H1 (cell line): ENCODE data around the gene ARID1B. TPM values are rescaled to one million over a fixed set of nuclear protein-coding genes. Genes with fewer than 3 reads are reported as not detected.

ENCODE experiments used
- CTCF ChIA-PET: fragments of 300-600 bp; sonication (Branson Sonifier 250); formaldehyde crosslinking; loops from one replicate; lab custom pipeline; 2021; ENCODE audit not compliant: partially characterized antibody; lab: Charles Lee
- POLR2A ChIA-PET: fragments of 300-600 bp; sonication (Branson Sonifier 250); formaldehyde crosslinking; loops from one replicate; lab custom pipeline; 2021; ENCODE audit warnings: inconsistent platforms; ENCODE audit not compliant: partially characterized antibody; lab: Charles Lee
- DNase-seq, 2 experiments: peaks; one replicate each; pipeline versions ENCODE4 v3.0.0 to v3.0.0-alpha.2; 2010 to 2022; ENCODE audit warnings: low spot score in 2 of 2, low read depth in 1 of 2, mixed read lengths in 1 of 2
- FAIRE-seq: peaks from 2 replicates; lab custom pipeline; 2011; peaks lifted over from hg19 to GRCh38; lab: Jason Lieb, UNC
- H2AFZ ChIP-seq: 2 replicates; pipeline ENCODE4 v1.8.1; 2012; ENCODE audit warnings: low read length, inconsistent platforms
- H2AK5ac ChIP-seq: 2 replicates; pipeline ENCODE4 v1.6.1; 2013; ENCODE audit warnings: low read depth, low read length
- H2BK120ac ChIP-seq: replicated peaks from 2 replicates; pipeline ENCODE3; 2013; ENCODE audit warnings: low read depth, low read length, inconsistent platforms
- H2BK12ac ChIP-seq: 2 replicates; pipeline ENCODE4 v1.6.1; 2013; ENCODE audit warnings: low read depth, low read length
- H2BK15ac ChIP-seq: 2 replicates; pipeline ENCODE4 v1.6.1; 2013; ENCODE audit warnings: low read length
- H2BK20ac ChIP-seq: 2 replicates; pipeline ENCODE4 v1.6.1; 2013; ENCODE audit warnings: low read length
- H2BK5ac ChIP-seq: 2 replicates; pipeline ENCODE4 v1.6.1; 2013; ENCODE audit warnings: low read depth, low read length
- H3K14ac ChIP-seq: 2 replicates; pipeline ENCODE4 v1.6.1; 2013; ENCODE audit warnings: inconsistent platforms; ENCODE audit not compliant: insufficient read length
- H3K18ac ChIP-seq: 2 replicates; pipeline ENCODE4 v1.6.1; 2013; ENCODE audit warnings: low read length; ENCODE audit errors: extremely low read depth
- H3K23ac ChIP-seq: 2 replicates; pipeline ENCODE4 v1.6.1; 2013; ENCODE audit warnings: inconsistent platforms; ENCODE audit not compliant: insufficient read length
- H3K23me2 ChIP-seq: 2 replicates; pipeline ENCODE4 v1.6.1; 2013; ENCODE audit warnings: low read depth, low read length
- H3K27ac ChIP-seq: 2 replicates; pipeline ENCODE4 v1.6.1; 2011; ENCODE audit warnings: low read depth, low read length, inconsistent platforms
- H3K27me3 ChIP-seq, 4 experiments: replicated peaks in 1 of 4; 1 replicate in 1 of 4; 2 replicates in 3 of 4; pipeline versions ENCODE4 v1.6.1 to v1.8.1; 2011 to 2013; ENCODE audit warnings: low read length in 3 of 4, mild to moderate bottlenecking in 3 of 4, inconsistent platforms in 2 of 4, mixed read lengths in 2 of 4, moderate library complexity in 1 of 4; ENCODE audit not compliant: control insufficient read depth in 3 of 4, insufficient read depth in 3 of 4; ENCODE audit errors: extremely low read depth in 1 of 4
- H3K36me3 ChIP-seq, 4 experiments: 2 replicates each; pipeline versions ENCODE4 v1.6.1 to v1.8.1; 2011 to 2013; ENCODE audit warnings: mild to moderate bottlenecking in 4 of 4, low read length in 3 of 4, moderate library complexity in 2 of 4, control low read depth in 1 of 4, inconsistent platforms in 1 of 4; ENCODE audit not compliant: insufficient read depth in 4 of 4, control insufficient read depth in 2 of 4
- H3K4ac ChIP-seq: replicated peaks from 2 replicates; pipeline ENCODE3; 2013; ENCODE audit warnings: low read length, low read depth, mixed read lengths, inconsistent platforms; ENCODE audit not compliant: insufficient read length
- H3K4me1 ChIP-seq, 4 experiments: replicated peaks in 1 of 4; 1 replicate in 1 of 4; 2 replicates in 3 of 4; pipeline versions ENCODE4 v1.6.1 to v1.8.1; 2011 to 2013; ENCODE audit warnings: low read length in 3 of 4, inconsistent platforms in 2 of 4, mixed read lengths in 1 of 4; ENCODE audit not compliant: insufficient read depth in 4 of 4, control insufficient read depth in 3 of 4
- H3K4me2 ChIP-seq, 2 experiments: 2 replicates each; pipeline versions ENCODE4 v1.6.1 to v1.8.1; 2011 to 2013; ENCODE audit warnings: low read depth in 2 of 2, low read length in 2 of 2, control low read depth in 1 of 2, inconsistent platforms in 1 of 2, mild to moderate bottlenecking in 1 of 2; ENCODE audit not compliant: insufficient read depth in 1 of 2
- H3K4me3 ChIP-seq, 4 experiments: fragments of 200-600, 300-600 bp in 1 of 4; sonication (generic), shearing (Covaris generic), sonication (Bioruptor Twin) in 1 of 4; 2 replicates each; pipeline versions ENCODE4 v1.5.1 to v1.8.1; 2011 to 2016; ENCODE audit warnings: low read length in 4 of 4, low read depth in 3 of 4, control low read depth in 2 of 4, inconsistent platforms in 2 of 4, mild to moderate bottlenecking in 2 of 4, mixed read lengths in 1 of 4, moderate library complexity in 1 of 4; ENCODE audit not compliant: insufficient read depth in 2 of 4; ENCODE audit errors: extremely low read depth in 1 of 4
- H3K56ac ChIP-seq: replicated peaks from 2 replicates; pipeline ENCODE3; 2013; ENCODE audit warnings: low read depth, mild to moderate bottlenecking, mixed read lengths, low read length, inconsistent platforms; ENCODE audit not compliant: insufficient read length
- H3K79me1 ChIP-seq: 2 replicates; pipeline ENCODE4 v1.6.1; 2013; ENCODE audit warnings: low read depth, low read length, control low read depth
- H3K79me2 ChIP-seq, 2 experiments: 2 replicates each; pipeline versions ENCODE4 v1.6.1 to v1.8.1; 2012 to 2013; ENCODE audit warnings: low read length in 2 of 2, mild to moderate bottlenecking in 2 of 2, inconsistent platforms in 1 of 2; ENCODE audit not compliant: insufficient read depth in 2 of 2, control insufficient read depth in 1 of 2
- H3K9ac ChIP-seq, 4 experiments: replicated peaks in 1 of 4; 1 replicate in 1 of 4; 2 replicates in 3 of 4; pipeline versions ENCODE4 v1.6.1 to v1.8.1; 2011 to 2013; ENCODE audit warnings: low read depth in 3 of 4, low read length in 3 of 4, control low read depth in 2 of 4, mild to moderate bottlenecking in 2 of 4, moderate library complexity in 2 of 4, inconsistent platforms in 1 of 4; ENCODE audit errors: extremely low read depth in 1 of 4
- H3K9me3 ChIP-seq, 2 experiments: 2 replicates each; pipeline versions ENCODE4 v1.6.1 to v1.8.1; 2012 to 2013; ENCODE audit warnings: mild to moderate bottlenecking in 2 of 2, moderate library complexity in 2 of 2, control low read depth in 1 of 2, inconsistent platforms in 1 of 2, low read depth in 1 of 2, low read length in 1 of 2, mixed read lengths in 1 of 2; ENCODE audit not compliant: insufficient read depth in 2 of 2
- H4K20me1 ChIP-seq, 2 experiments: replicated peaks in 1 of 2; 2 replicates each; pipeline versions ENCODE3 to v1.8.1; 2011 to 2013; ENCODE audit warnings: inconsistent platforms in 2 of 2, low read length in 2 of 2, mild to moderate bottlenecking in 1 of 2; ENCODE audit not compliant: insufficient read depth in 2 of 2, control insufficient read depth in 1 of 2
- H4K5ac ChIP-seq: 2 replicates; pipeline ENCODE4 v1.6.1; 2013; ENCODE audit warnings: low read length, low read depth, mixed read lengths, inconsistent platforms; ENCODE audit not compliant: insufficient read length
- H4K8ac ChIP-seq: 2 replicates; pipeline ENCODE4 v1.8.0; 2013; ENCODE audit warnings: mild to moderate bottlenecking, moderate library complexity, low read length, inconsistent platforms; ENCODE audit not compliant: insufficient read depth; ENCODE audit errors: extremely low read depth
- H4K91ac ChIP-seq: replicated peaks from 2 replicates; pipeline ENCODE3; 2013; ENCODE audit warnings: low read length, mixed read lengths, inconsistent platforms; ENCODE audit not compliant: insufficient read length
- JUND ChIP-seq: IDR thresholded peaks from 2 replicates; pipeline ENCODE4 v1.6.1; 2011; ENCODE audit warnings: mild to moderate bottlenecking, improper control_type of control experiment, low read length
- RFX5 ChIP-seq: IDR thresholded peaks from 2 replicates; pipeline ENCODE4 v1.6.1; 2011; ENCODE audit warnings: low read depth, low read length, improper control_type of control experiment, borderline replicate concordance
- WGBS, 2 experiments: shearing (Covaris generic) in 1 of 2; methylation state at CpG; one replicate each; pipeline versions ENCODE4 v1.1.6 to v1.1.7; 2013 to 2015; ENCODE audit warnings: low lambda C conversion rate in 2 of 2, mixed read lengths in 2 of 2, inconsistent platforms in 1 of 2, low coverage in 1 of 2, missing lambda C conversion rate in 1 of 2; ENCODE audit not compliant: insufficient replicate concordance in 2 of 2, insufficient coverage in 1 of 2, insufficient read length in 1 of 2; ENCODE audit errors: extremely low coverage in 1 of 2, missing lambda C conversion rate in 1 of 2; 5-methylcytosine and 5-hydroxymethylcytosine counted together
- polyA plus RNA-seq, 7 experiments: library from polyadenylated mRNA; depleted of rRNA in 3 of 7; stranded (reverse) in 5 of 7; unstranded in 2 of 7; fragments of >200 nt in 5 of 7; fragments of 200-250 nt in 2 of 7; gene quantifications; 1 replicate in 5 of 7; 2 replicates in 1 of 7; 4 replicates in 1 of 7; pipeline versions ENCODE4 v1.2.1 to v1.2.3, GENCODE V29; 2011 to 2013; ENCODE audit warnings: missing spikeins in 2 of 7, mixed read lengths in 2 of 7
- total RNA-seq: library from RNA; stranded (reverse); fragmentation: NEBNext Ultra II Directional; extraction: Animal tissue kit (Norgen Biotek cat#: 25700); gene quantifications from 2 replicates; pipeline ENCODE4 v1.2.1, GENCODE V29; 2021

ARID1B gene
- total and polyA plus RNA-seq, 2 of the 8 experiments (the other 6 are each of a cell fraction or from before 2014, with no cell fraction given), result 24.3 to 70.3 TPM

DNA sequence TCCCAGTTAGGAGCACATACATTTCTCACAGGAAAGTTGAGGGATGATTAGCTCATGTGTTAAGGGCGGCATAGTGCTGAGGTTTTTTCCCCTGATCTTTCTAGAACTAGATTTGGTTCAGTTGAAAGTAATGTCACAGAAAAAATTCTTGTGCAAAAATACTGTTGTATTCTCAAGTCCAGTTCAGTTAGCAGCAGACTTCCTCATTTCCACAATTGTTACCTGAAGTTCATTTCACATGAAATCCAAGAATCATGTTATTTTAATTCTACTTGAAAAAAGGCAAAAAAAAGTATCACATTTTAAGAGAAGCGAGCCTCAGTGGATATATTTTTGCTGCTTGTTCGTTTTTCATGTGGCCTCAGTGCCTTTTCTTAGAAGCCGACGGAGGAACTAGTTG, 318.4 kb downstream of the ARID1B start:
- H2BK12ac ChIP-seq, result no peak overlapping the region
- peaks cover 5 to 12% (median 9%) of the 10 kb centered on the region in 4 experiments for H3K4me1 ChIP-seq
- H3K9me3 ChIP-seq, result no peaks in the 10 kb centered on the region
- no peak overlapping the region for H4K91ac ChIP-seq
- no peak overlapping the region for H2AK5ac ChIP-seq
- FAIRE-seq, result no peak
- H3K56ac ChIP-seq, result no peak overlapping the region
- H3K4ac ChIP-seq, result no peak overlapping the region
- H3K23me2 ChIP-seq, result no peaks in the 10 kb centered on the region
- 94% methylated on average over 5 of the region's 5 CpGs; no CpG with 5 or more reads in 1 of the 2 experiments for WGBS, 2 experiments
- no peak for DNase-seq
- H3K36me3 ChIP-seq, result no peaks in the 10 kb centered on the region
- peaks cover 1 to 3% of the 10 kb centered on the region in 2 experiments for H4K20me1 ChIP-seq
- no peak overlapping the region for H2BK5ac ChIP-seq
- no peak overlapping the region for H3K23ac ChIP-seq
- no peak overlapping the region for H4K8ac ChIP-seq
- H2BK15ac ChIP-seq, result no peak overlapping the region
- no peak overlapping the region for H3K14ac ChIP-seq
- no peak overlapping the region for H3K4me3 ChIP-seq
- ChIA-PET CTCF (interaction anchor here (0.8 to 1.5 kb wide), 3 partner anchors 44 to 53 kb away, joined by 3 to 5 read pairs (median 3); no protein-coding TSS in a partner anchor), POLR2A (no interaction called here)
- H3K79me2 ChIP-seq, result peaks cover 0 to 10% of the 10 kb centered on the region in 2 experiments; a peak in 2 of 4 replicates
- H3K9ac ChIP-seq, result no peak overlapping the region
- no peaks in the 10 kb centered on the region; the same call in 1 of the 2 replicates for H3K79me1 ChIP-seq
- H3K18ac ChIP-seq, result no peak overlapping the region
- H2BK20ac ChIP-seq, result no peak overlapping the region
- no peaks in the 10 kb centered on the region for H3K27me3 ChIP-seq
- H4K5ac ChIP-seq, result no peak overlapping the region
- no peak overlapping the region for H2AFZ ChIP-seq
- H2BK120ac ChIP-seq, result no peak overlapping the region
- no peak overlapping the region for H3K27ac ChIP-seq
- H3K4me2 ChIP-seq, result no peak overlapping the region
- no peak for TF ChIP-seq JUND
- no peak for TF ChIP-seq RFX5
